Chondrocyte (in vitro differentiated cells): ENCODE results near the gene ERLEC1. TPM values are rescaled to one million over a fixed set of nuclear protein-coding genes. Genes with fewer than 3 reads are reported as not detected.

Source experiments
- DNase-seq: peaks from one replicate; pipeline ENCODE4 v3.0.0; 2021; ENCODE audit warnings: mixed read lengths, low spot score
- H3K27ac Mint-ChIP-seq: one replicate; pipeline ENCODE4 v1.8.0; 2021; ENCODE audit warnings: mild to moderate bottlenecking, moderate library complexity, mixed read lengths; ENCODE audit not compliant: unreplicated experiment
- H3K27me3 Mint-ChIP-seq: 2 replicates; pipeline ENCODE4 v1.8.0; 2021; ENCODE audit warnings: low read depth, mixed read lengths
- H3K36me3 Mint-ChIP-seq: 2 replicates; pipeline ENCODE4 v1.8.0; 2021; ENCODE audit warnings: low read depth, mixed read lengths
- H3K4me1 Mint-ChIP-seq: 2 replicates; pipeline ENCODE4 v1.8.0; 2021; ENCODE audit warnings: low read depth, mild to moderate bottlenecking, mixed read lengths
- H3K4me3 Mint-ChIP-seq: one replicate; pipeline ENCODE4 v1.8.0; 2021; ENCODE audit warnings: mild to moderate bottlenecking, moderate library complexity, mixed read lengths; ENCODE audit not compliant: unreplicated experiment
- H3K9me3 Mint-ChIP-seq: 2 replicates; pipeline ENCODE4 v1.8.0; 2021; ENCODE audit warnings: low read depth, mixed read lengths
- CTCF ChIP-seq: fragments of 200-600 bp; sonication (generic); IDR thresholded peaks from 2 replicates; pipeline ENCODE4 v1.5.0; 2021; ENCODE audit warnings: antibody characterized with exemption, mild to moderate bottlenecking, moderate library complexity
- total RNA-seq: library from RNA; stranded (reverse); gene quantifications from 3 replicates; pipeline ENCODE4 v1.2.1, GENCODE V29; 2021

ERLEC1 gene
- total RNA-seq, 1 donor from 2014 or later: 71.4 TPM

- TF ChIP-seq CTCF: no peak
- Mint-ChIP-seq H3K4me3 (no peak overlapping the region), H3K4me1 (peaks cover 31% of the 10 kb centered on the region), H3K36me3 (peaks cover 9% of the 10 kb centered on the region), H3K9me3 (no peaks in the 10 kb centered on the region), H3K27me3 (no peaks in the 10 kb centered on the region), H3K27ac (no peak overlapping the region)
- no peak for DNase-seq
These were observed 4.2 kb upstream of the ERLEC1 start for GRCh38 chr2:53782676-53783075.

GRCh38 chr2:53784436-53784835 is 2.4 kb upstream of the ERLEC1 start:
- peak overlapping the region; percentile 52 for H3K27ac Mint-ChIP-seq
- peaks cover 5% of the 10 kb centered on the region for H3K36me3 Mint-ChIP-seq
- no peak for DNase-seq

GRCh38 chr2:53785366-53785765 is 1.5 kb upstream of the ERLEC1 start:
- TF ChIP-seq CTCF: no peak
- peak overlapping the region; percentile 97 for H3K27ac Mint-ChIP-seq
- H3K36me3 Mint-ChIP-seq: peaks cover 2% of the 10 kb centered on the region
- H3K9me3 Mint-ChIP-seq: no peaks in the 10 kb centered on the region
- H3K4me3 Mint-ChIP-seq: peak overlapping the region; percentile 99
- DNase-seq: no peak
- H3K4me1 Mint-ChIP-seq: peaks cover 51% of the 10 kb centered on the region
- H3K27me3 Mint-ChIP-seq: no peaks in the 10 kb centered on the region

More at GRCh38 chr2:53784436-53784835, 2.4 kb upstream of the ERLEC1 start:
- H3K9me3 Mint-ChIP-seq: no peaks in the 10 kb centered on the region
- TF ChIP-seq CTCF: no peak
- H3K4me3 Mint-ChIP-seq: peak overlapping the region; percentile 13
- H3K4me1 Mint-ChIP-seq: peaks cover 46% of the 10 kb centered on the region
- H3K27me3 Mint-ChIP-seq: no peaks in the 10 kb centered on the region

GRCh38 chr2:53786352-53786704 is 516 bp upstream of the ERLEC1 start:
- DNase-seq: no peak
- no peaks in the 10 kb centered on the region for H3K27me3 Mint-ChIP-seq
- peak overlapping the region; percentile 99 for H3K4me3 Mint-ChIP-seq
- TF ChIP-seq CTCF: no peak
- peaks cover 2% of the 10 kb centered on the region for H3K36me3 Mint-ChIP-seq
- peak overlapping the region; percentile 97 for H3K27ac Mint-ChIP-seq
- no peaks in the 10 kb centered on the region for H3K9me3 Mint-ChIP-seq
- H3K4me1 Mint-ChIP-seq: peaks cover 57% of the 10 kb centered on the region

GRCh38 chr2:53787614-53788289 is 908 bp downstream of the ERLEC1 start:
- H3K36me3 Mint-ChIP-seq: peaks cover 2% of the 10 kb centered on the region
- no peak for DNase-seq
- peaks cover 61% of the 10 kb centered on the region for H3K4me1 Mint-ChIP-seq
- H3K27me3 Mint-ChIP-seq: no peaks in the 10 kb centered on the region
- H3K27ac Mint-ChIP-seq: peak overlapping the region; percentile 97
- no peak for TF ChIP-seq CTCF
- peak overlapping the region; percentile 99 for H3K4me3 Mint-ChIP-seq
- H3K9me3 Mint-ChIP-seq: no peaks in the 10 kb centered on the region
